ENCODE data around the gene YJU2.
A peak's percentile ranks its signal among the peaks of the same experiment; 100 is the strongest.

Gene YJU2

DNA sequence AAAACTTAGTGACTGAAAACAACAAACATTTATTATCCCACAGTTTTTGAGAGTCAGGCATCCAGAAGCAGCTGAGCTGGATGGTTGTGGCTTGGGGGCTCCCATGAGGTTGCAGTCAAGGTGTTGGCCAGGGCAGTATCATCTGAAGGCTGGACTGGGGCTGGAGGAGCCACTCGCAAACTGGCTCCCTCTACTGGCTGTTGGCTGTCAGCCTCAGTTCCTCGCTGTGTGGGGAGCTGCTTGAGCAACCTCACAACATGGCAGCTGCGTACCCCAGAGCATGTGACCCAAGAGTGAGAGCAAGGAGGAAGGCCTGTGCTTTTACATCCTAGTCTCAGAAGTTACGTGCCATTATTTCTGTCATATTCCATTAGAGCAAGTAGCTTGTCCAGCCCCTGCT is 9.7 kb downstream of the YJU2 start:
- Histone ChIP-seq H3K9me3 (ENCODE audit: control extremely low read depth in 1 of 5, control insufficient read depth in 4 of 5, insufficient read depth in 2 of 5, low read depth in 1 of 5, low read length in 4 of 5) (peaks cover 0 to 15% (median 7%) of the 10 kb centered on the region in 5 experiments), H3K4me3 (ENCODE audit: control insufficient read depth in 1 of 7, extremely low read depth in 1 of 7, insufficient read depth in 4 of 7, low read depth in 2 of 7, low read length in 6 of 7) (no peak overlapping the region), H3K27me3 (replicated peaks in 2 of 5; ENCODE audit: control insufficient read depth in 4 of 5, insufficient read depth in 5 of 5, low read length in 4 of 5) (no peaks in the 10 kb centered on the region), H3K4me1 (ENCODE audit: control extremely low read depth in 1 of 4, control insufficient read depth in 4 of 4, insufficient read depth in 4 of 4, low read length in 3 of 4) (peaks cover 0 to 12% (median 0%) of the 10 kb centered on the region in 4 experiments), H3K36me3 (ENCODE audit: control insufficient read depth in 4 of 4, insufficient read depth in 4 of 4, low read length in 3 of 4) (peaks cover 21 to 77% (median 56%) of the 10 kb centered on the region in 4 experiments), H3K27ac (ENCODE audit: insufficient read depth in 1 of 2, low read depth in 1 of 2, low read length in 2 of 2, poor library complexity in 1 of 2, severe bottlenecking in 2 of 2) (no peak overlapping the region)
- peak in 2 of 3 donors; percentile 55 to 59 for DNase-seq
- CTCF ChIA-PET = interaction anchor here (1.4 to 3.5 kb wide), 2 partner anchors 10 to 88 kb away, joined by 3 to 8 read pairs; partner anchors contain the start of gene MPND
- POLR2A ChIA-PET = no interaction called here
- 100% methylated on average over 3 of the region's 4 CpGs for WGBS (ENCODE audit: insufficient coverage)

- peaks cover 0 to 12% (median 0%) of the 10 kb centered on the region in 4 experiments for H3K4me1 ChIP-seq (ENCODE audit: control extremely low read depth in 1 of 4, control insufficient read depth in 4 of 4, insufficient read depth in 4 of 4, low read length in 3 of 4)
- no peak overlapping the region for H3K4me3 ChIP-seq (ENCODE audit: control insufficient read depth in 1 of 7, extremely low read depth in 1 of 7, insufficient read depth in 4 of 7, low read depth in 2 of 7, low read length in 6 of 7)
- DNase-seq = no peak
- peaks cover 0 to 15% (median 7%) of the 10 kb centered on the region in 5 experiments for H3K9me3 ChIP-seq (ENCODE audit: control extremely low read depth in 1 of 5, control insufficient read depth in 4 of 5, insufficient read depth in 2 of 5, low read depth in 1 of 5, low read length in 4 of 5)
- no peaks in the 10 kb centered on the region for H3K27me3 ChIP-seq (replicated peaks in 2 of 5; ENCODE audit: control insufficient read depth in 4 of 5, insufficient read depth in 5 of 5, low read length in 4 of 5)
- POLR2A ChIA-PET = no interaction called here
- 100% methylated on average over 2 of the region's 6 CpGs for WGBS (ENCODE audit: insufficient coverage)
- no peak overlapping the region for H3K27ac ChIP-seq (ENCODE audit: insufficient read depth in 1 of 2, low read depth in 1 of 2, low read length in 2 of 2, poor library complexity in 1 of 2, severe bottlenecking in 2 of 2)
- CTCF ChIA-PET = interaction anchor here (1.4 to 3.5 kb wide), 2 partner anchors 10 to 87 kb away, joined by 3 to 8 read pairs; partner anchors contain the start of gene MPND
- peaks cover 21 to 74% (median 54%) of the 10 kb centered on the region in 4 experiments for H3K36me3 ChIP-seq (ENCODE audit: control insufficient read depth in 4 of 4, insufficient read depth in 4 of 4, low read length in 3 of 4)
Measured at GRCh38 chr19:4257025-4257424, 10.1 kb downstream of the YJU2 start.

- Histone ChIP-seq H3K4me3 (ENCODE audit: control insufficient read depth in 1 of 7, extremely low read depth in 1 of 7, insufficient read depth in 4 of 7, low read depth in 2 of 7, low read length in 6 of 7) (no peak overlapping the region), H3K36me3 (ENCODE audit: control insufficient read depth in 4 of 4, insufficient read depth in 4 of 4, low read length in 3 of 4) (peaks cover 21 to 73% (median 54%) of the 10 kb centered on the region in 4 experiments), H3K9me3 (ENCODE audit: control extremely low read depth in 1 of 5, control insufficient read depth in 4 of 5, insufficient read depth in 2 of 5, low read depth in 1 of 5, low read length in 4 of 5) (peaks cover 0 to 13% (median 7%) of the 10 kb centered on the region in 5 experiments), H3K27me3 (replicated peaks in 2 of 5; ENCODE audit: control insufficient read depth in 4 of 5, insufficient read depth in 5 of 5, low read length in 4 of 5) (no peaks in the 10 kb centered on the region), H3K27ac (ENCODE audit: insufficient read depth in 1 of 2, low read depth in 1 of 2, low read length in 2 of 2, poor library complexity in 1 of 2, severe bottlenecking in 2 of 2) (no peak overlapping the region), H3K4me1 (ENCODE audit: control extremely low read depth in 1 of 4, control insufficient read depth in 4 of 4, insufficient read depth in 4 of 4, low read length in 3 of 4) (peaks cover 0 to 12% (median 0%) of the 10 kb centered on the region in 4 experiments)
- ChIA-PET CTCF (interaction anchor here (1.3 to 3.5 kb wide), 2 partner anchors 9 kb away, joined by 4 to 8 read pairs; no protein-coding TSS in a partner anchor), POLR2A (no interaction called here)
- WGBS (ENCODE audit: insufficient coverage) = 97% methylated on average over 28 of the region's 28 CpGs
- DNase-seq = no peak
Measured at GRCh38 chr19:4258181-4258580, 11.3 kb downstream of the YJU2 start.

GRCh38 chr19:4260613-4261191 is 13.8 kb downstream of the YJU2 start:
- H3K4me1 ChIP-seq (ENCODE audit: control extremely low read depth in 1 of 4, control insufficient read depth in 4 of 4, insufficient read depth in 4 of 4, low read length in 3 of 4) = peaks cover 0 to 18% (median 4%) of the 10 kb centered on the region in 4 experiments
- POLR2A ChIA-PET = interaction anchor here (1.4 kb wide), 1 partner anchor 8 kb away, joined by 6 read pairs; no protein-coding TSS in a partner anchor
- H3K36me3 ChIP-seq (ENCODE audit: control insufficient read depth in 4 of 4, insufficient read depth in 4 of 4, low read length in 3 of 4) = peaks cover 12 to 58% (median 42%) of the 10 kb centered on the region in 4 experiments
- no peak overlapping the region for H3K27ac ChIP-seq (ENCODE audit: insufficient read depth in 1 of 2, low read depth in 1 of 2, low read length in 2 of 2, poor library complexity in 1 of 2, severe bottlenecking in 2 of 2)
- CTCF ChIA-PET = interaction anchor here (1.0 to 1.6 kb wide), 3 partner anchors 8 to 92 kb away, joined by 3 to 7 read pairs (median 4); partner anchors contain the start of gene YJU2
- 88% methylated on average over 10 of the region's 11 CpGs for WGBS (ENCODE audit: insufficient coverage)
- peak in 1 of 3 donors; percentile 35 for DNase-seq
- no peak overlapping the region for H3K4me3 ChIP-seq (ENCODE audit: control insufficient read depth in 1 of 7, extremely low read depth in 1 of 7, insufficient read depth in 4 of 7, low read depth in 2 of 7, low read length in 6 of 7)
- H3K27me3 ChIP-seq (replicated peaks in 2 of 5; ENCODE audit: control insufficient read depth in 4 of 5, insufficient read depth in 5 of 5, low read length in 4 of 5) = no peaks in the 10 kb centered on the region
- peaks cover 0 to 7% (median 4%) of the 10 kb centered on the region in 5 experiments for H3K9me3 ChIP-seq (ENCODE audit: control extremely low read depth in 1 of 5, control insufficient read depth in 4 of 5, insufficient read depth in 2 of 5, low read depth in 1 of 5, low read length in 4 of 5)

GRCh38 chr19:4264812-4265211 is 17.9 kb downstream of the YJU2 start:
- CTCF ChIA-PET = interaction anchor here (0.7 to 5.4 kb wide), 3 partner anchors 29 to 260 kb away, joined by 3 to 62 read pairs (median 4); no protein-coding TSS in a partner anchor
- WGBS (ENCODE audit: insufficient coverage) = 72% methylated on average over 3 of the region's 4 CpGs
- POLR2A ChIA-PET = interaction anchor here (0.6 to 0.8 kb wide), 2 partner anchors 47 to 333 kb away, joined by 5 read pairs; no protein-coding TSS in a partner anchor
- Histone ChIP-seq H3K4me1 (ENCODE audit: control extremely low read depth in 1 of 4, control insufficient read depth in 4 of 4, insufficient read depth in 4 of 4, low read length in 3 of 4) (peaks cover 0 to 25% (median 7%) of the 10 kb centered on the region in 4 experiments), H3K27me3 (replicated peaks in 2 of 5; ENCODE audit: control insufficient read depth in 4 of 5, insufficient read depth in 5 of 5, low read length in 4 of 5) (no peaks in the 10 kb centered on the region), H3K36me3 (ENCODE audit: control insufficient read depth in 4 of 4, insufficient read depth in 4 of 4, low read length in 3 of 4) (peaks cover 8 to 51% (median 37%) of the 10 kb centered on the region in 4 experiments), H3K9me3 (ENCODE audit: control extremely low read depth in 1 of 5, control insufficient read depth in 4 of 5, insufficient read depth in 2 of 5, low read depth in 1 of 5, low read length in 4 of 5) (no peaks in the 10 kb centered on the region), H3K27ac (ENCODE audit: insufficient read depth in 1 of 2, low read depth in 1 of 2, low read length in 2 of 2, poor library complexity in 1 of 2, severe bottlenecking in 2 of 2) (no peak overlapping the region), H3K4me3 (ENCODE audit: control insufficient read depth in 1 of 7, extremely low read depth in 1 of 7, insufficient read depth in 4 of 7, low read depth in 2 of 7, low read length in 6 of 7) (no peak overlapping the region)
- DNase-seq = peak in 1 of 3 donors; percentile 43

DNA sequence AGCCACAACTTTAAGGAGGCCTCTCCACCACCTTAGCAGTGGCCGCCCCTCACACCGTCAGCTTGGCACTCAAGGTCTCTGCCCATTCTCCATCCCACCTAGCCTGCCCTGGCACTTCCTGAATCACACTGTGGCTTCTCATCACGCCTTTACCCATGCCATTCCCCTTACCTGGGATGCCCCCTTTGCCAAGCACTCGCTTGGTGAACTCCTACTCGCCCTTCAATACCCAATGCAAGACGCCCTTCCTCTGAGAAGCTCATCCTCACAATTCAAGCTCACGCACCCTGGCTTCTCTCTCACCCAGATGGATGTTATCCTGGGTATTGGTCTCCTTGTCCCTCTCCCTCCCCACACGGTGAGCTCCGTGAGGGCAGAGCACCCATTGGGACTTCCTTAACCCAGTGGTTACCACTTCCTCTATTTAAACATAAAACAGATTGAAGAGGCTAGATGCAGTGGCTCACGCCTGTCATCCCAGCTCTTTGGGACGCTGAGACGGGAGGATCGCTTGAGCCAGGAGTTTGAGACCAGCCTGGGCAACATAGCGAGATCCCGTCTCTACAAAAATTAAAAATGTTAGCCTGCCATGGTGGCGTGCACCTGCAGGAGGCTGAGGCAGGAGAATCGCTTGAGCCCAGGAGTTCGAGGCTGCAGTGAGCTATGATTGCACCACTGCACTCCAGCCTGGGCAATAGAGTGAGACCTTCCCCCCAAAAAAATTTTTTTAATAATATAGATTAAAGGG is 19.5 kb downstream of the YJU2 start:
- Histone ChIP-seq H3K4me3 (ENCODE audit: control insufficient read depth in 1 of 7, extremely low read depth in 1 of 7, insufficient read depth in 4 of 7, low read depth in 2 of 7, low read length in 6 of 7) (no peak overlapping the region), H3K4me1 (ENCODE audit: control extremely low read depth in 1 of 4, control insufficient read depth in 4 of 4, insufficient read depth in 4 of 4, low read length in 3 of 4) (peaks cover 0 to 18% (median 14%) of the 10 kb centered on the region in 4 experiments), H3K36me3 (ENCODE audit: control insufficient read depth in 4 of 4, insufficient read depth in 4 of 4, low read length in 3 of 4) (peaks cover 8 to 54% (median 34%) of the 10 kb centered on the region in 4 experiments), H3K9me3 (ENCODE audit: control extremely low read depth in 1 of 5, control insufficient read depth in 4 of 5, insufficient read depth in 2 of 5, low read depth in 1 of 5, low read length in 4 of 5) (no peaks in the 10 kb centered on the region), H3K27ac (ENCODE audit: insufficient read depth in 1 of 2, low read depth in 1 of 2, low read length in 2 of 2, poor library complexity in 1 of 2, severe bottlenecking in 2 of 2) (no peak overlapping the region), H3K27me3 (replicated peaks in 2 of 5; ENCODE audit: control insufficient read depth in 4 of 5, insufficient read depth in 5 of 5, low read length in 4 of 5) (no peaks in the 10 kb centered on the region)
- ChIA-PET CTCF (interaction anchor here (0.7 to 5.4 kb wide), 22 partner anchors 9 to 259 kb away, joined by 3 to 62 read pairs (median 4); partner anchors contain the start of genes MPND, TMIGD2 and YJU2), POLR2A (interaction anchor here (0.8 to 1.9 kb wide), 2 partner anchors 86 to 125 kb away, joined by 3 to 7 read pairs; no protein-coding TSS in a partner anchor)
- no peak for DNase-seq
- 70% methylated on average over 10 of the region's 18 CpGs for WGBS (ENCODE audit: insufficient coverage)

Measured in common myeloid progenitor, CD34-positive (primary cell).